GM18499 (cell line): ENCODE data around the gene PRSS57.
A peak's percentile ranks its signal among the peaks of the same experiment; 100 is the strongest.
"Not testable (repeated sequence)": the region's sequence is repeated elsewhere in the genome, so short reads cannot be mapped to it uniquely, and the experiment has no call there.

ENCODE experiments used
- ATAC-seq: cut with Tn5 transposase; IDR thresholded peaks from one replicate; pipeline ENCODE4 v1.9.1; 2021; ENCODE audit warnings: moderate number of reproducible peaks; ENCODE audit not compliant: insufficient read depth, unreplicated experiment

PRSS57 gene

GRCh38 chr19:698529-698928 is 3.3 kb upstream of the PRSS57 start:
- not testable (repeated sequence) for ATAC-seq

GRCh38 chr19:694481-695351 is 536 bp downstream of the PRSS57 start:
- ATAC-seq = no peak

DNA sequence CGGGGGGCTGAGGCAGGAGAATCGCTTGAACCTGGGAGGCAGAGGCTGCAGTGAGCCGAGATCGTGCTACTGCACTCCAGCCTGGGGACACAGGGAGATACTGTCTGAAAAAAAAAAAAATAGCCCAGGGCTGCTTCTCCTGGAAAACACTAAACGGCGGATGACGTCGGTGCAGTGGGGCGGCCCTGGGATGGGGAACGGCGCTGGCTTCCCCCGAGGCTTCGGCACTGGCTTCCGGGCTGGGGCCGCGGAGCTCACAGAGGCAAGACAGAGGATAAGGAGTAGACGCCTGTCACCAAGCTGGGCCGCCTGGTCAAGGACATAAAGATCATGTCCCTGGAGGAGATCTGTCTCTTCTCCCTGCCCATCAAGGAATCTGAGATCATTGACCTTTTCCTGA is 5.0 kb downstream of the PRSS57 start:
- ATAC-seq = no peak

- no peak for ATAC-seq
These were observed 6.3 kb downstream of the PRSS57 start for GRCh38 chr19:688992-689391.

DNA sequence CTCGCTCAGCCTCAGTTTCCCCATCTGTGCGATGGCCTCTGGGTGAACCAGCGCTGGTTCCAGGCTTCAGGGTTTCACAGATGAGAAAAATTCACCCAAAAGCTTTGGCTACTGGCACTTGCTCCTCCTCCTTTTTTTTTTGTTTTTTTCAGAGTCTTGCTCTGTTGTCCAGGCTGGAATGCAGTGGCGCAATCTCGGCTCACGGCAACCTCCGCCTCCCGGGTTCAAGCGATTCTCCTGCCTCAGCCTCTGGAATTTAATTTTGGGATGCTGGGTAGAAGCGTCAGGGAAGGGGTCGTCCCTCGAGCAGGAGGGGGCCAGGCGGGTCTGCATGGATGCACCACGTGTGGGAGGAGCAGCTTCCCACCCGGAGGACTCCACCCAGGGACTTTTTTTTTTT is 7.0 kb downstream of the PRSS57 start:
- no peak for ATAC-seq

DNA sequence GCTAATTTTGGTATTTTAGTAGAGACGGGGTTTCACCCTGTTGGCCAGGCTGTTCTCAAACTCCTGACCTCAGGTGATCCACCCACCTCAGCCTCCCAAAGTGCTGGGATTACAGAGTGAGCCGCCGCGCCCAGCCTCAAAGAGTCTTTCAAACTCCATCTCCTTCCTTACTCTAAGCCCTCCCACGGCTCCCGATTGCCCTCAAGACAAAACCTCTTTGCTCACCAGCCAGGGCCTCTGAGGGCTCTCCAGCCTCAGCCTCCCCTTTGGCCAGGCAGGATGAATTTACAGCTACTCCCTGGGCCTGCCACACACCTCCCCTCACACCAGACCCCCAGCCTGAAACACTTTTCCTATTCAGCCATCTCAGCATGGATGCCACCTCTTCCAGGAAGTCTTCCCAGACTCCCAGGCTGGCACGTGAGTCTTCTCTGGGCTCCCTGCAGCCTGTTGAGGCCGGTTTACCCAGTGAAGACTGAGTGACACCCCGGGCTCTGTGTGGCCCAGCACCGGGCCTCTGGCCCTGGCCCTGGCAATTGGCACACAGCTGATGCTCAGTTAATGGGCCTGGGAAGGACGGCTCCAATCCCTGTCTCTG is 7.6 kb downstream of the PRSS57 start:
- no peak for ATAC-seq

DNA sequence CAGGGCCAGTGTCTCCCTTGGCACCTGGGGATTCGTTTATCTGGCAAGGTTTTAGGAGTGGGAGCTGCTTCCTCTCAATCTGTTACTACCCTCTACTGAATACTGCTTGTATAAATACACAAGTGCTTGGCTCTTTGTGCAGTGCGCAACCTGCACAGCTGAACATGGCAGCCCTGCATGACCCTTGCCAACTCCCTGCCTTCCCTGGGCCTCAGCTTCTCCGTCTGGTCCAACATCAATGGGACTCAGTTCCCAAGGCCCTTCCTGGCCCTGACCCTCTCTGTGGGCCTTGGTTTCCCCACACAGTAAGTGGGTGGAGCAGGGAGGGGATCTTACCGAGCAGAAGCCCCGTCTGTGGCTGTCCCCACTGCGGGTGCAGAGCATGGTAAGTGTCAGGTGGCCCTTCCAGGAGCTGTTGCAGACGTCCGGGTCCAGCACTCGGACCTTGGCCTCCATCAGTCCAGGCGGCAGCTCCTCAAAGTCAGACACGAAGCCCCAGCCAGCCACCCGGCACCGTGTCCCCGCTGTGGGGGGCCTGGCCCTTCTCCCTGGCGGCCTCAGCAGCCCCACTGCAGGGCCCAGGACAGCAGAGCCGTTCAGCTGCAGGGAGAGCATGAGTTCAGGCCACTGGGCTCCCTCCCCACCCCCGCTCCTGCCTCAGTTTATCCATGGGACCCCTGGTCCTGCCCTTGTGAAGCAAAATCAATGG is 8.5 kb downstream of the PRSS57 start:
- no peak for ATAC-seq

GRCh38 chr19:685454-685931 is 9.8 kb downstream of the PRSS57 start:
- no peak for ATAC-seq

GRCh38 chr19:682678-683320 is 12.5 kb downstream of the PRSS57 start:
- no peak for ATAC-seq

DNA sequence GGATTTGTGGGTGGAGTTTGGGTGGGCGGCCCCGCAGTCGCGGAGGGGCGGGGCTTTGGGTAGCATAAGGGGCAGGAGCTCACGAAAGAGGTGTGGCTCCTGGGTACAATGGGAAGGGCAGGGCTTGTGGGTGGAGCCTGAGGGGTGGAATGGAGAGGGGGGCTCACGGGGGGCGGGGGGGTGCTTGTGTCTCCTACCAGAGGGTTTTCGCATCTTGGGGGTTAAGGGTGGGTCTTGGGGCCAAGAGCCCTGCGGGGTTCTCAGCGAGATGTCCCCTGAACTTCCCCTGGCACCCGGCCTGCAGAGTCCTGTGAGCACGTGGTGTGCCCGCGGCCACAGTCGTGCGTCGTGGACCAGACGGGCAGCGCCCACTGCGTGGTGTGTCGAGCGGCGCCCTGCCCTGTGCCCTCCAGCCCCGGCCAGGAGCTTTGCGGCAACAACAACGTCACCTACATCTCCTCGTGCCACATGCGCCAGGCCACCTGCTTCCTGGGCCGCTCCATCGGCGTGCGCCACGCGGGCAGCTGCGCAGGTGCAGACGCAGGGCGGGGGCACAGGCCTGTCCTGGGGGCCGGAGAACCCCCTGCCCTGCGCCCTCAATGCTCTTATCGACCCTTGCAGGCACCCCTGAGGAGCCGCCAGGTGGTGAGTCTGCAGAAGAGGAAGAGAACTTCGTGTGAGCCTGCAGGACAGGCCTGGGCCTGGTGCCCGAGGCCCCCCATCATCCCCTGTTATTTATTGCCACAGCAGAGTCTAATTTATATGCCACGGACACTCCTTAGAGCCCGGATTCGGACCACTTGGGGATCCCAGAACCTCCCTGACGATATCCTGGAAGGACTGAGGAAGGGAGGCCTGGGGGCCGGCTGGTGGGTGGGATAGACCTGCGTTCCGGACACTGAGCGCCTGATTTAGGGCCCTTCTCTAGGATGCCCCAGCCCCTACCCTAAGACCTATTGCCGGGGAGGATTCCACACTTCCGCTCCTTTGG is 13.9 kb downstream of the PRSS57 start:
- ATAC-seq = no peak

DNA sequence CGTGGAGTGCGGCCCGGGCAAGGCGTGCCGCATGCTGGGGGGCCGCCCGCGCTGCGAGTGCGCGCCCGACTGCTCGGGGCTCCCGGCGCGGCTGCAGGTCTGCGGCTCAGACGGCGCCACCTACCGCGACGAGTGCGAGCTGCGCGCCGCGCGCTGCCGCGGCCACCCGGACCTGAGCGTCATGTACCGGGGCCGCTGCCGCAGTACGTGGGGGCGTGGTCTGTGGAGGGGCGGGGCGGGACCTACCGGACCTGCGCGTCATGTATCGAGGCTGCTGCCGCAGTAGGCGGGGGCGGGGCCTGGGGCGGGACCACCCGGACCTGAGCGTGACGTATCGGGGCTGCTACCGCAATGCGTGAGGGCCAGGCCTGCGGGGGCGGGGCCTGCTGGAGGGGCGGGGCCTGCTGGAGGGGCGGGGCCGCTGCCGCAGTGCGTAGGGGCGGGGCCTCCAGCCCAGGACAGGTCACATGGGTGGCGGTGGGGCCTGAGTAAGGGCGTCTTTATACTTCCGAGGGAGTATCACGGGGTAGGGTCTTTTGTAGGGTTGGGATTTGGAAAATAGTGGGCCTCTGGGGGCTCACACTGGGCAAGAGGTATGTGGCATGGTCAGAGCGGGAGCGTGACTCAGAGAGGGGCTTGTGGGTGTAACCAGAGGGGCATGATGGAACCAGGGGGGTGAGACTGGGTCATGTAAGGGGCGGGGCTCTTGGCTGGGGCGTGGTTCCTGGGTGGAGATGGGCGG is 14.8 kb downstream of the PRSS57 start:
- ATAC-seq = peak; percentile 49

- ATAC-seq = no peak
These were observed 15.6 kb downstream of the PRSS57 start for GRCh38 chr19:679418-680286.

GRCh38 chr19:678791-679388 is 16.4 kb downstream of the PRSS57 start:
- no peak for ATAC-seq

DNA sequence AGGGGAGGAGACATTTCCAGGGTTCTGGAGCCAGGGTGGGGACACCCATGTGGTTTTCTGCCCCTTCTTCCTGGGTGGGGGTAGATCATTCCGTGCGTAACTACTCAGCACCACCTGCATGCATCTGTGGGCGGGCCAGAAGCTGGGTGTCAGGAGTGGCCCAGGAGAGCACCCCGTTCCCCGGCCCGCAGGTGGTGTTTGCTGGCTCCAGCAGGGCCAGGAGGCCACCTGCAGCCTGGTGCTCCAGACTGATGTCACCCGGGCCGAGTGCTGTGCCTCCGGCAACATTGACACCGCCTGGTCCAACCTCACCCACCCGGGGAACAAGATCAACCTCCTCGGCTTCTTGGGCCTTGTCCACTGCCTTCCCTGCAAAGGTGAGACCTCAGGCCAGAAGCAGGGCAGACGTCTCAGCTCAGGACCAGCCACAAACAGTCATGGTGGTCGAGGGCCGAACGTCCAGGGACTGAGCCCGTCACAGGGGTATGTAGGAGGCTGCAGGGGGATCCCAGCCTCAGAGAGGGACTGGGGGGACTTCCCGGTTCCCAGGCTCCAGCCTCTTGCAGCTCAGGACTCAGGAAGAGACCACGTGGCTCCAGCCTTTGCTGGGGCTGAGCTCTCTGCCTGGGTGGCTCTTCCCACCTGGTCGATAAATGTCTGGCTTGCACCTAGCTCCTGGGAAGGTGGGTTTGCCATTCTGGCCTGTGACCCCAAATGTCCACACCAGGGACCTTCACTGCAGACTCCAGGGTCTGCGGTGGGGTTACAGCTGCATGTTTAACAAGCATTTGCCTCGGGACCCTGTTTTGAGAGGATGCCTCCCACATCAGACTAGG is 17.4 kb downstream of the PRSS57 start:
- no peak for ATAC-seq

GRCh38 chr19:677201-677600 is 18.1 kb downstream of the PRSS57 start:
- ATAC-seq = no peak

DNA sequence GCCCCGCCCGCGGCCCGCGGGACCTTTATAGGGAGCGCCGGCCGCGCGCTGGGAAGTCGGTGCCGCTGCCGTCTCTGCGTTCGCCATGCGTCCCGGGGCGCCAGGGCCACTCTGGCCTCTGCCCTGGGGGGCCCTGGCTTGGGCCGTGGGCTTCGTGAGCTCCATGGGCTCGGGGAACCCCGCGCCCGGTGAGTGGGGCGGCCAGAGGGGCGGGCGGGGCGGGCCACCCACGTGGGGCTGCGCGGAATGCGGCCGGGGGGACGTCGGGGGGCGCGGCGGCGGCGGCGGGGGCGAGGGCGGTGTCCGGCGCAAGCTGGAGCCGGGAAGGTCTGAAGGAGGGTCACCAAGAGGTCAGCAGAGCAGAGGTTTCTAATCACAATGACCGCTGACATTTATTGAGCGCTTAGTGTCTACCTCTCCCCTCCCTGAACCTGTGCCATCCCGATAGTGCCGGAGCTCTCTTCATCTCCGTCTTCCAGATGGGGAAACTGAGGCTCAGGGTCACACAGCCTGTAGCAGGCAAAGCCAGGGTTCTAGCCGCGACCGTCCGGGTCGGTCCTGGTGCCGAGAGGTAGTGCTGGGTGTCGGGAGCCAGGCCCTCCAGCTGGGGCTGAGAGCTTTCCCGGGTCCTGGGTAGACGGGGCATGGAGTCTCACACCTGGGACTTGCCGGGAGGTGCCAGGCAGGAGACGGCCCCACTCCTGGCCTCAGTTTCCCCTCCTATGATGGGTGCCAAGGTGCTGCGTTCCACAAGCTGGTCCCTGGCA is 18.7 kb downstream of the PRSS57 start, which contains the start of gene FSTL3:
Gene FSTL3 (plus strand): TSS at position 54 of the 767 bp plus-strand sequence. CDS start 32 bp downstream, at position 86.
- ATAC-seq = no peak
